GM08714 (cell line): Measurements from ENCODE around the gene SMPD4.
"Not testable (repeated sequence)": the region's sequence is repeated elsewhere in the genome, so short reads cannot be mapped to it uniquely, and the experiment has no call there.

Source experiments
- H3K4me3 ChIP-seq: fragments of 200-500 bp; sonication (Bioruptor generic); 2 replicates; pipeline ENCODE4 v1.5.1; 2014; ENCODE audit warnings: mild to moderate bottlenecking, low read length, inconsistent platforms
- ZNF274 ChIP-seq: IDR thresholded peaks from 2 replicates; pipeline ENCODE4 v1.6.1; 2012; ENCODE audit warnings: mild to moderate bottlenecking, low read depth, low read length

SMPD4 gene

DNA sequence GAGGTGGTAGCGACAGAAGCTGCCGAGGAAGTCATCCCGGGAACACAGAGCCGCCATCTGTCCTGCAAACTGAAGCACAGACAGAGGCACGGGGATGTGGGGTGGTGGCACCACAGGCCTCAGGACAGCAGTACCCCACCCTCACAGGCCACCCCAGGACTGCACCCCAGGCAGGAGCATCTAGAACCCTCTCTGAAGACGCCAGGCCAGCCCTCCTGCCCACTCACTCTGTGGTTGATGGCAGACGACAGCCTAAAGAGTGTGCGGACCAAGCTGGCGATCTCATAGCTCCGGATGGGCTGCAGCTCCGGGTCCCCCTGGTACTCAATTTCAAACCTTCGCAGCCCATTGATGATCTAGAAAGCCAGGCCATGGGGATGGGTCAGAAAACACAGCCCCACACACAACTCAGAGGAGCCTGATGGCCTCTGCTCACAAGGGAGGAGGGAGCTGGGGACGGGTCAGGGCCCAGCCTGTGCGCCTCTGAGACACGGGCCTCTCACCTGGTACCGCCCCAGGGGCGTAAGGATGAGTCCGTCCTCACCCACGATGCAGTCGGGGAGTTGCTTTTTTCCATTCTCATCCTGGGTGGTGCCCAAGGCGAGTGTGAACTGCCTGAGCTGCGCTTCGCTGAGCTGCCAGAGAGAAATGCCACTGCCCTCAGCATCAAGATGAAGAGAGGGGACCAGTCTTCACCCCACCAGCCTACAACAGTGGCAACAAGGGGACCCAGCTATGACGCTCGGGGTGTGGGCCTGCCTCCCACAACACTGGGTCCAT, 28.4 kb downstream of the SMPD4 start:
- TF ChIP-seq ZNF274 = no peak
- no peak overlapping the region for H3K4me3 ChIP-seq

DNA sequence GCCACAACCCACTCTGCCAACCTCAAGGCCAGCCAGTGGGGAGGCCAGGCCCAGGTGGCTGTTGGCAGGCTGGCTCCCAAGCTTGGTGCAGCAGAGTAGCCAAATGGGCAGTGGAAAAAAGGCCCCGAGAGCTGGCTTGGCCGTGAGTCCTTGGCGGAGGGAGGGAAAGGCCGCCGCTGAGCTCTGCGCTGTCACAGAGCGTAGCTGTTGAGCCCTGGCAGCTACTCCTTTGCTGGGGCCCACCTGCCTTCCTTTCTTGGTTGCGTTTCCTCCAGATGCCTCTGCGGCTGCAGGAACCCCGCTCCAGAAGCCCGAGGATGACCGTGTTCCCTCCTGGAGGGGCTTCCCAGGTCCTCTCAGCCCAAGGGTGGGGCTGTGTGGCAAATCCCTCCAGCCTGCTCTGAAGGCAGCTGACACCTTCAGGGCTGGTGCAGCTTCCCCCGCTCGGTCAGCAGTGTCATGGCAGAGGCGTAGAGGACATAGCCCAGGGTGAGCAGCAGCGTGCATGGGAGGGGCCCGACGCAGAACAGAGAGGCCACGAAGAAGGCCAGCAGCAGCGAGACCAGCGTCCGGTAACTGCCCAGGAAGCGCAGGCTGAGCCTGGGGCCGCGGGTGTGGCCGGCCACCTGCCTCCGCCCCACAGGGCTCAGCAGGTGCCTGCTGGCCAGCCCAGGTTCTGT, 29.1 kb downstream of the SMPD4 start:
- H3K4me3 ChIP-seq = not testable (repeated sequence)

DNA sequence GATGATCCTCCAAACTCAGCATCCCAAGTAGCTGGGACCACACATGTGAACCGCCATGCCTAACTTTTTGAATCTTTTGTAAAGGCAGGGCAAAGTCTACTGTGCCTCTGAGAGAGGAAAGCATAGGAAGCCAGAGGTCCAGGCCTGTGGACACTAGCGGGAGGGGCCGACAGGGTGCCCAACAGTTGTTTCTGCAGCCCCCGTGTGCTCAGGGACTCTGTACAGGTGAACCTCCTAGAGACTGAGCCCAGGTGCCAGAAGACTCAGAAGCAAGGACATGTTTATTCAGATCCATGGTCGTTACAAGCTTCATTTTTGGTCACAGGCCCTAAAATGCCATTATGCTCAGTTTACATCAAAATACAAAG, 30.3 kb downstream of the SMPD4 start:
- H3K4me3 ChIP-seq = not testable (repeated sequence)

DNA sequence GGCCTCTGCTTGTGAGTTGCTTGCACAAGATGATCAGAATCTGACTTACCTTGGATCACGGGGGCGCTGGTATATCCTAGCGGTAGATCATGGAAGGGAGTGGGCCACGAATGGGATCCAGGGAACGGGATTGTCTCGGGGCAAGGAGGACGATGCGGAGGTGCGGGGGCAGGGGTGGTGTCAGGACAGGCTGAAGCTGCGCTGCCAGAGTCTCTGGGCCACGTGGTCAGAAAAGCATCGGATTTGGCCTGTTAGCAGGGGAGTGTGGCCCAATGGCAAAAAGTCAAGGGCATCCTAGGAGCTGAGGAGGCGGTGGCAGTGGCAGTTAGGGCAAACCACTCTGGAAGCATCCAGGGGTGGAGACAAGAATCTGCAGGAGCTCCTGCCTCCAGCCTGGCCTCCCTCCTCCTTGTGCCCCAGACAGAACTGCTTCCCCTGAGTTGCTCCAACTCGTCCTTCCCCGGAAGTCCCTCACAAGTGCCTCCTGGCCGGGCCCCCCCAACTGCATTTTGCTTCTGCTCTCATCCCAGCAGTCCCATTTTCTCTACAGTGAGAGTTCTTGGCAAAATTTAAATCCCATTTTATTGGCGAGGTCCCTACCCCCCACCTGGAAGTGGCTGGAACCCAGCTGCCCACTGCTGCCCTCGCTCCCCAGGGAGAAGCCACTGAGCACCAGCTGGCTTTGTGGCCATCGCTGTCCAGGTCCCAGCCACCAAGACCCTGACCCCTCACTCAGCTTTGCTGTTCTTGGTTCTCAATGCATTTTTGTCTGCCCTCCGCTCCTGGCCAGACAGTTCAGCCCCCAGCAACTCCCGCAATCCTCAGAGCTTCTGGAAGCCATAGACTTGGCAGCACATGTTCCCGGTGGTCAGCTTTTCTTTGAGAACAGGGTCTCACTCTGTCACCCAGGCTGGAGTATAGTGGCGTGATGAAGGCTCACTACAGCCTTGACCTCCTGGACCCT, 30.9 kb downstream of the SMPD4 start:
- TF ChIP-seq ZNF274 = no peak
- H3K4me3 ChIP-seq = no peak overlapping the region

DNA sequence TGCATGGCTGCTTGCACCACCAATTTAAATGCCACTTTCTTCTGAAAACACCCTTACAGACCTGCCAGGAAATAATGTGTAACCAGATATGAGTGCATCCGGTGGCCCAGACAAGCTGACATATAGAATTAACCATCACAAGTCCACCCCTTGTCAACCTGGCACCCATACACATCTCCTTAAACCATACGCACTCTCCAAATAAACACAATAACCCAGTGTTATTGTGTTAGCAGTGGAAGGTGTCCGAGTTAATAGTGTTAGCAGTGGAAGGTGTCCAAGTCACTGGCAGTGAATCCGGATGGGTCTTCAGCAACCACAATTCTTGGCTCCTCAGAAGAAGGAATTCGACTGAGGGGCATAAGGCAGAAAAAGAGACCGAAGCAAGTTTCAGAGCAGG, 32.9 kb downstream of the SMPD4 start:
- not testable (repeated sequence) for H3K4me3 ChIP-seq

DNA sequence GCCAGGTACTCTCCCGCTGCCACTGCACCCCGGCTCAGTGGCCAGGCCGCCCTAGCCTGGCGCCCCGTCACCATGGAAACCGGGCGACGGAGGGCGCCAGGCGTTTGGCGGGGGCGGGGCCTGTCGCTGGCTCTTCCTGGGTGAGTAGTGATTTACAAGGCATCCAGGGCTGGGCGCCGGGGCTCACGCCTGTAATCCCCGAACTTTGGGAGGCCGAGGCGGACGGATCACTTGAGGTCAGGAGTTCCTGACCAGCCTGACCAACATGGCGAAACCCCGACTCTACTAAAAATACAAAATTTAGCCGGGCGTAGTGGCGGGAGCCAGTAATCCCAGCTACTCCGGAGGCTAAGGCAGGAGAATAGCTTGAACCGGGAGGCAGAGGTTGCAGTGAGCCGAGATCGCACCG, 36.4 kb downstream of the SMPD4 start, which contains the start of gene CCDC74B:
TSS of gene CCDC74B (minus strand) at position 107 of the 409 bp plus-strand sequence. CDS start 116 bp downstream, outside the sequence.
- H3K4me3 ChIP-seq = peak within 1 kb of the TSS; percentile 32; the same call in 1 of the 2 replicates

DNA sequence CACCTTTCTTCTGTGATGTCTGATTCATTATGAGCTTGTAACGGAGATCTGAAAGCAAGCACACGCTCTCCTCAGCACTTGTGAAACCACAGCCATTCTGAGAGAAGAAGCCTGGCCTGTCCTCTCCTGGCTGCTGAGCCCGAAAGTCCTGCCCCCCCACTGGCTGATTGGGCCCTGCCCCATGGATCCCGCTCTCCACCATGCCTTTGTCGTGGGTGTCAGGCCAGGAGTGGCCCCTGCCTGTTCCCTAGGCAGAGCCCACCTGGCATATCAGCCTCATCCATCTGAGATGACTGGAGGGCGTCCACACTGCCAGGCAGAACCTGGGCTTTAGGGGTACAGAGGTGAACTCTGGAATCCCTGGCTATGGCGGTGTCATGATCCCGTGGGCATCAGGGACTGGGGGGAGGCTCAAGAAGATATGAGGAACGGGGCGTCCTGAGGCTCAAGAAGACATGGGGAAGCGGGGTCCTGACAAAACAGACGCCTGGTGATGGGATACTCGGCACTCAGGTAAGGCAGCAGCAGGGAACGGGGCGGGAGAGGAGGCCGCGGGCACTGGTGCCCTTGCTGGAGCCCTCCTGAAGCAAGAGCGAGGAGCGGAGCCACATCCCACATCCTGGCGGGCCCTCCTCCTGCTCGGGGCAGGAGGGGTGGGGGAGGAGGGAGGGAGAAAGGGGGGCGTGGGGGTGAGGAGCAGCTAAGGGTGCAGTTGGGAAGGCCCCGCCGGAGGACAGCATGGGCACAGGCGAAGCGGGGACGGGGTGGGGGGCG, 37.9 kb downstream of the SMPD4 start:
- not testable (repeated sequence) for H3K4me3 ChIP-seq

DNA sequence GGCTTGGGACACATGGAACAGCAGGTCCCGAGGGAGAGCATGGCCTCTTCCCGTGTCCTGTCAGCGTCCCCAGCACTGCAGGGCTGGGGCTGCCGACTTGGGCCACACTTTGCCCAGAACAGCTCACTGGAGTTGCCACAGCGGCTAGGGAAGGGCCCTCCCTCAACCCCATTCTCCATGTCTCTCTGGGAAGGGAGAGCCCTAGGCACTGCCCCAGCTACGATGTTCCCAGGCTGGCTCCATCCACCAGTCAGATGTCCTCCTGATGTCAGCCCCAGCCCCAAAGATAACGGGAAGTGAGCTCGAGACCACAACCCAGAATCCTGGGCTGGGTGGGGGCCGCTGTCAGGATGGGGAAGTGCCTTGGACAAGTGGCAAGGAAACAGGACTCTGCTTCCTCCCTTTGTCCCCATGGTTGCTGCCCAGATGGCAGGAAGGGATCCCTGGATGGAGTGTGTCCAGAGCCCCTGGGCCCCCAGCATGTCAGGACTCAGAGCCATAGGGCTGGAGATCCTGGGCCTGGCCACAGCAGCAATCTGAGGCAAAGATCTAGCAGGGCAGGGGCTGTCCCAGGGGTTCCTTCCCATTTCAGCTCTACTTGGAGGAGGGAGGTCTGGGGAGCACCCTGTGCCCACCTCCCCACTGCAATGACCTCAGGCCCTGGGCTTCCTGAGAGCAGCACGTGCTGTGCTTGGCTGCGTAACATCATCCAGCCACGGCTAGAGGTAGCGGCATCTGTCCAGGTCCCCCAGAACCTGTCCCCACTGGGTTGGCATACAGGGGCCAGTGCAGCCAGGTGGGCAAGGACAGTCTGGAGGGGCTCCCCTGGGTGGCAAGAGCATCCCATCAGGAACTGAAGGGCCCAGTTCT, 38.8 kb downstream of the SMPD4 start:
- not testable (repeated sequence) for H3K4me3 ChIP-seq

DNA sequence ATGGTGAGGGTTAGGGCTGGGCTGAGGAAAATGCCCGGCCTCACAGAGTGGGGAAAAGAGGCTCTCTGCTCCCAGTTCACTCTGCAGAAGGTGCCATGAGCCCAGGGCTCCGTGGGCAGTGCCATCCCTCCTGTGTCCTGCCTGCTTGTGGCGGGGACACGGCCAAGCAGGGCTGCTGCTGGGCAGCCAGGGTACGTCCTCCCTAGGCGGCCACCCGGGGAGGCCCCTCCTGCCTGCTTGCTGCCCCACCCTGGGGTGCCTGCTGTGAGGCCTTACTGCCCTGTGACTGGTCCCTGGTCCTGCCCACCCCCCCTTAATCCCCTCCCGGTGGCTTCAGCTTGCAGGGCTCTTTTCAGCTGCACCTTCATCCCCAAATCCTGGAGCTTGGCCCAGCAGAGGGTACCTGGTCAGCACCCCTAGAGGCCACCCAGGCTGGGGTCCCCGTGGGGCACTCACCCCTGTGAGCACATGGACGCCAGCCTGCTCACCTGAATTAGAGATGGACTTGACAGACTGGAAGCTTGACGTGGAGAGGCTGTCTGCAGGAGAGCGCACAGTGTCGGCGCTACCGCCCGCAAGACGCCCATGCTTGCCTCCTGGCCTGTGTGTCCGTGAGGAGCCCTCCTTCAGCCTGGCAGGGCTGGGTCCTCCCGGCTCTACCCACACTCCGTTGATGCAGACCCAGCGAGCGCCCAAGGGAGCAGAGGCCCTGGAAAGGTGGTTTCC, 39.6 kb downstream of the SMPD4 start:
- H3K4me3 ChIP-seq = not testable (repeated sequence)

DNA sequence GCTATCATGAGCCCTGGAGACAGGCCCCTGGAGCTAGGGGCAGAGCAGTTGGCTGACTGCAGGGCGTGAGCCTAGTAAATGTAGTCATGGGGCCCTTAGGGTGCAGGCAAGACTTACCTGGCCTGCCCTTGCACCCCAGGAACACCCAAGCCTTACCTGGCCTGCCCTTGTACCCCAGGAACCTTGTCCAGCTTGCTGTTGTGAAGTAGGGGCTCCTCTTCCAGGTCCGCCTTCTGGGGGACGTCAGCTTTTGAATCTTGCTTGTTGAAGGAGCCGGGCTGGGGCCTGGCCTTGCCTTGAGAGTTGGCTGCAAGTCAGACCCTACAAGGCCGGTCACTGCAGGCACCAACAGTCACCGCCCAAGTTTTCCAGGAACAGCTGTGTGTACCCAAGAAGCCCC, 40.4 kb downstream of the SMPD4 start:
- H3K4me3 ChIP-seq = not testable (repeated sequence)

DNA sequence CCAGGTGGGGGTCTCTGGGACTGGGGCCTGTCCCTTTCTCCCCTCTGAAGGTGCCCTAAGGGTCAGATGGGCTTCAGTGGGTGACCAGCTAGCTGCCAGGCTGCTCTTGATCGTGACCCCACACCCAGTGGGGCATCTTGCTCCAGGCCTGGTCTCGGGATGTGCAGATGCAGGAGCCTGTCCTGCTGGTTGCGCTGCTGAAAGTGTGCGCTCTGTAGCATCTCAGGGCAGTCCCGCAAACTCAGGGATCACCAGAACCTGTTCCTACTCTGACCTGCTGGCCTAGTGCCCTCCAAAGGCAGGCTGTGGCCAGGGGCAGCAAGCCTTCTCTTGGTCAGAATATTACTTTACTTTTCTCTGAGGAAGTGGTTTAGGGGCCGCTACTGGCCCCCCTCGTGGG, 40.9 kb downstream of the SMPD4 start:
- H3K4me3 ChIP-seq = not testable (repeated sequence)

DNA sequence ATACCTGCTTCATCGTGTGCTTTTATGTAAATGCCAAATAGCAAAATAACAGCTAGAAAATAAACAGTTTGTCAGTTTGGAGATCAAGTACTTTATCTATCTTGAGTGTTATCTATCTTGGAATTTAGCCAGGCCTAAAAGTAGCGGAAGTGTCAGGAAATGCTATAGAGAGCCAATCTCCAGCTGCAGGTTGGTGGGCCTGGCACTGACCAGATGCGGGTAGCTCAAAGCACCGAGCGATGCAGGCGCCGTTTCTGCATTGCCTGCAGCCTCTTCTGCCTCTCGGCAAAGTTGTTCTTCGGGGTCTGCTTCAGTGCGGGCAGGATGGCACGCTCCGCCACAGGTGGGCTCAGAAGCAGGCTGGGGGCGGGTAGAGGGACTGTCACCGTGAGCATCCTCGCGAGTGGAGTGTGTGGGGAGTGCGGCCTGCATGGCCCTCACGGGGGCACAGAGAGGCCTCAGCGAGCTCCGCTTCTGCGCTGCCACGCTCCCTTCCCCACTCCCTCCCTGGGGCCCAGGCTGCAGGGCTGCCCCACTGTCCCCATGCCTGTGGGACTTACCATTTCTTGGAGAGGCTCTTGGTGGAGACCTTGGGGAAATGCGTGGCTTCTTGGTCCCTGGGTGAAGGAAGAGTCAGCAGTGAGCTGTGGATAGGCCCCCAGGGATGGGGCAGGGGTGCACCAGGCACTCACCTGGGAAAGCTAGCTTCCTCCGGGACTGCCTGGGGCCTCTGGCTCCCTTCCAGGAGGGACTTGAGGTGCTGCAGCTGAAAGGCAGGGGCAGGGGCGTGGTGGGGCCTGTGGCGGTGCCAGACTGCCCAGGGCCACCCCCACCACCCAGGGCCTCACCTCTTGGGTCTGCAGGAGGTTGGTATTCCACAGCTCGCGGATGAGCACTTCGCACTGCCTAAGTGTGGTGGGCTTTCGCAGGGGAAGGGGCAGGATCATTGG, 41.8 kb downstream of the SMPD4 start:
- H3K4me3 ChIP-seq = not testable (repeated sequence)

DNA sequence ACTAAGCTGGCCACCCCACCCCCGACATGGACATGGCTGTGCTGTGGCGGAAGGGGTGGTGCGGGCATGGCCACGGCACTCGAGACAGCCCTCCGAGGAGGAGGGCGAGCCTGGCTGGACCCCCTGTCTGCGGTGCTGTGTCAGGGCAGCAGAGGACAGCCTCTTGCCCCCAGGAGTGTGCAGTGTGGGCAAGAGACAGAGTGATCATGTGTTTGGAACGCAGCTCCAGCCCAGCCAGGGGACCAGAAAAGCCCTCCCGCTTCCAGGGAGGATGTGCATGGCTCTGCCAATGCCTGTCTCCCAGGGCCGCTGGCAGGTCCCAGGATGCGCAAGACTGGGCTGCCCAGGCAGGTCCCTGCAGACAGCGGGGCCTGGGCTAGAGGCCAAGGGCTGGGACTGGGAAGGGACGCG, 42.6 kb downstream of the SMPD4 start:
- H3K4me3 ChIP-seq = not testable (repeated sequence)

DNA sequence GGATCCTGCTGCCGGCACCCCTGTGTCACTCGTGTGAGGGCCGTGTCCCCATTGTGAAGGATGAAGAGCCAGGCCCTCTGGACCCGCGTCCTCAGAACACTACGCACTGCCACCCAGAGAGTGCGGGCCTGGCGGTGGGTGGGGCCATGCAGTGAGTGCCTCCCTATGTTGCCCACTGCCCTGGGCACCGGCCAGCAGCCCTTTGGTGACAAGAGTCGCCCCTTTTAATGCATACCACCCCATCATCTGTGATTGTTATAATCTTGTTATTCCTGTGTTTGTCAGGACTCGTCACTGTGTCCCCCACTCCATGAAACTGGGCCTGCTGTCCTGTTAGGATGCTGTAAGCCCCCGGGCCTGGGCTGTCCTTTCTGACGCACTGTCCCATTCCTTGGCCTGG, 43.1 kb downstream of the SMPD4 start:
- not testable (repeated sequence) for H3K4me3 ChIP-seq

DNA sequence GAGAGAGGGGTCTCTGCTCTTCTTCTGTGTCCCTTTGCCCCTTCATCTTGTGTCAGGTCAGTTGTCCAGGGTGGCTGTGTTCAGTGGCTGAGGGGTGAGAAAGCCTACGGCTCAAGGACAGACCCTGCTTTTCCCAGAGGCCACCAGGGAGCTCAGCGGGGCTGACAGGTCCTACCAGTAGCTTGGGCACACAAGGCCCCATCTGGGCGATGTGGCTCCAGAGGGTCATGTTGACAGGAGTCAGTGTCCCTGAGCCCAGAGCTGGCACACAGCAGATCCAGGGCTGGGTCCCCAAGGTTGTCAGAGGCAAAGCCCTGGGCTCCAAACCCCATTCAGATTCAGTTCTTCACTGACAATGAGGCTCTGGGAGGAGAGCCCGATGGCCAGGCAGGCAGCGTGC, 44.3 kb downstream of the SMPD4 start:
- H3K4me3 ChIP-seq = not testable (repeated sequence)

DNA sequence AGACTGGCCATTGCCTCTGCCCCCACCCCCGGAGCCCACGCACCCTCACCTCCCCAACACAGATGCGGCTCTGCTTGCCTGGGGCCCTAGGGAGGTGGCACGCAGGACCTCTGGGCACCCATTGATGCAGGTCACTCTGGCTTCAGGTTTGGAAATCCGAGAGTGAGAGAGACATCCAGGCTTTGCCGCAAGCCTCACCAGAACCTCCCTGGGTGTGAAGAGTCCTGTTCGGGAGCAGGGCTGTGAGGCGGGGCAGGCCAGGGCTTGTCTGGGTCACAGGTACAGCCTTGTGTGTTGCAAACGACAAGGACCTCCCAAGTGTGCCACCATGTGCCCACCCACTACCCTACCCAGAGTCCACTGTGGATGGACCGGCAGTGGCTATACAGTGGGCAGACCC, 44.9 kb downstream of the SMPD4 start:
- H3K4me3 ChIP-seq = not testable (repeated sequence)
